GM18498 (cell line): ENCODE data around the gene NELL1.
"Not testable (repeated sequence)": the region's sequence is repeated elsewhere in the genome, so short reads cannot be mapped to it uniquely, and the experiment has no call there.

Experiments used
- ATAC-seq: cut with Tn5 transposase; IDR thresholded peaks from one replicate; pipeline ENCODE4 v1.9.1; 2021; ENCODE audit warnings: mild to moderate bottlenecking, moderate library complexity; ENCODE audit not compliant: unreplicated experiment

Gene NELL1

DNA sequence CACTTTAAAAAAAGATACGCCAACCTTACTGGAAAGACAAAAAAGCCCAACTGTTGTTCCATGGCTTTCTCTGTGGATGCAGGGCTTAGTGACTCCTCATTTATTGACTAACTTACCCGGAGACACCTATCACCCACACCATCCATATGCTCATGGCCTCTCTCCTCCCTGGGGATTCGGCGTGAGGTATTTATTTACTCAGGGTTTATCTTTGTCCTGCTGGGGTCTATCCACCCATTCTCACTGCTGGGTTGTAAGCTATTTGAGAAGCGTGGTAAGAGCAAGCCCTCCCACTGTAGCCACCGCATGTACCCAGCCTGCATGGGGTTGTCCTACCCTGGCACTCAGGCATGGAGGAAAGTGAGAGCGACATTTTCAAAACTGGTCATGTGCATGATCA lies 93.6 kb downstream of the NELL1 start:
- no peak for ATAC-seq

DNA sequence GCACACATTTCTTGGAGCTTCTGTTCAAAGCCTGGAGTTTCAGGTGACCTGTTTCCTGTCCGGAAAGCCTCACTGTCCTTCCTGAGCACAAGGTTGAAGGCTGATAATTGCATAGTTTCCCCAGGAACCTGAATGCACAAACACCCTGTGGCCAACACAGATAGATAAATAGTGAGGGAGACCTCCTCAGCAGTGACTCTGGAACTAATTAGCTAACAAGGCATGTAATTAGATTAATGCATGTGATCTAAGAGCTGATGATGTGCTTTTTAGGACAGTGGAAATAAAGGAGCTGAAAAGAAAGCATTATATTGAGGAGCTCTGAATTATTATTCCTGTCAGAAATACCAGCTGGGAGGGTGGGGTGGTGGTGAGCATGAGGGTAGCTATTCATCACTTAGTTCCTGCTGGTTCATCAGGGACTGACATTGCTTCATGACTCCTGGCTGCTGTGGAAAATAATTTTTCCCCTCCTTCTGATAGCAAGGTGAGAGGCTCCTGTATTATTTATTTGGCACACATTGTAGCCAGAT lies 101.1 kb downstream of the NELL1 start:
- ATAC-seq = no peak

DNA sequence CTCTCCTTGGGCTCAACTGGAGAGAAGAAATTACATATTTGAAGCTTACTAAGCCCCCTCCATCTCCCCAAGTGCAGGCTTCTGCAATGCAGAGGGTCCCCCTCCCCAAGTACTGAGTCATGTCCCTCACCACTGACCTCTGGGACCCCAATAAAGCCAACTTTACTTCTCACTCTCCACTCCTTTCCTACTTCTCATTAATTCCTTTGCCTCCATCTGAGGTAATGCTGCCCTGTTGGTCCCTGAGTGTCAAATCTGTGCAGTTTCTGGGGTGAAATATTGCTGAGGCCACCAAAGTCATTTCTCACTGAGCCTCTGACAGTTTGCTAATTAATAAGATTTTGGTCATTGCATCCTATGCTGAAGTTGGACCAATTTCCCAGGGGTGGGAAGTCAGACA lies 101.6 kb downstream of the NELL1 start:
- no peak for ATAC-seq

DNA sequence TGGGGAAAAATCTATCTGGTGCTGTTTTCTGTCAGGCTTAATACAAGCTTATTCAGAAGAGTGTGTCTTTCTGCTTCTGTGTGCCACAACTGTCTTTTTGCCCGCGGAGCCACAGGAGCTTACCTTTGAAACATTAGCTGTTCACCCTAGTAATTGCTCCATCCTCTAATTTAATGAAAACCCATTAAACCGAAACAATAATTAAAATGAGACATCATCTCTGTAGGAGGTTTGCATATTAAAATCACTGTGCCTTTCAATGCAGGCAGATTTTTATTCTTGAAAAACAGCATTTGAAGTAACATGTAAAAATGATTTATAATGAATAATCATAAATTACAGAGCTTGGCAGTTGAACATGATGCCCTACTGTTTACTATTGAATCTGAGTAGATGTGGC lies 102.3 kb downstream of the NELL1 start:
- ATAC-seq = no peak

DNA sequence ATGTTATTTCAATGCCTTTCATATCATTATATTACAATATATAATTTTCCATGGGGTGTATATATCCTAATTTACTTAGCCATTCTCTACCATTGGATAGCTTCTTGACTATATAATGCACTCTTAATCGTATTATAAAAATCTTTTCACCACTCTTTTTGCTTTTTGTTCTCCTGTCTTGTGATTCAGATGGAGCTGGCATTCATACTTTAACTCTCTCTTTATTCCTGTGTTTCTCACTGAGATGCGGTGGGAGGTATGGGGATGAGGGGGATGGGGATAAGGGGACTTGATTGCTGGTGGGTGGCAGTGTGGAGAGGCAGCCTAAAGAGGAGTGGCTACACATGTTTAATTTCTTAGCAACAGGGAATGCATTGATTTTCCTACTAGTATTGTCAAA lies 105.9 kb downstream of the NELL1 start:
- no peak for ATAC-seq

DNA sequence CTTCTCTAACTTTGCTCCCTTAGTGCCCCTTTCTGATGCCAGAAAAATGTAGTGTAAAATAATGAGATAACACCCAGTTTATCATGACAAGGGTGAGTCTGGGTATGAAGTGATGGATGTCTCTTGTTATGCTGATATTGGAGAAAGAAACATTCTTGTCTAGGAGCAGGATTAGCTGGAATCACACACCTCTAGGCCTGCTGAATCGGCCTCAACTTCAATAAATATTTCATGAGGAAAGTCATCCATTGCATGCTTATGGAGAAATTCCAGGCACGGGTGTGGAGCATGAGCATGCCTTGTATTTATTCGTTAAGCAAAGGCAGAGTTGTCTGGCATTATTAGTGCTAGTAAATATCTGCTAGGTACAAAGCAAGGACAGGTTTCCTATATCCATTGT lies 113.4 kb downstream of the NELL1 start:
- ATAC-seq = no peak

DNA sequence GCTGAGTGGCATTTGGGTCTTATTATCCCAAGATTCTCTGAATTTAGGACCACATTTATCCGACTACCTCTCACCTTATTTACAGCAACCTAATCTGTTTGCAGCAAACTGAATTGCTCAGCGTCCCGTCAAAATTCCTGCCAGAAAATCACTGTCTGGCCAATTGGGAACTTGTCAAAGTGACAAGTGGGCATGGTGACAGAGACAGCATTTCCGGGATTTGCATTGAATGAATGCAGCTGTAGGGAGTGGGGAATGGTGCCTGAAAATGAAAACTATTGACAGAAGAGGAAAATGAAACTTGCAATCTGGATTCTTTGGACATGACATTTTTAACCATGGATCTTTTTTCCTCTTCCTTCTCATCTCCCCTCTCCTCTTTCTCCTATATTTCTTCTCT lies 113.8 kb downstream of the NELL1 start:
- ATAC-seq = no peak

DNA sequence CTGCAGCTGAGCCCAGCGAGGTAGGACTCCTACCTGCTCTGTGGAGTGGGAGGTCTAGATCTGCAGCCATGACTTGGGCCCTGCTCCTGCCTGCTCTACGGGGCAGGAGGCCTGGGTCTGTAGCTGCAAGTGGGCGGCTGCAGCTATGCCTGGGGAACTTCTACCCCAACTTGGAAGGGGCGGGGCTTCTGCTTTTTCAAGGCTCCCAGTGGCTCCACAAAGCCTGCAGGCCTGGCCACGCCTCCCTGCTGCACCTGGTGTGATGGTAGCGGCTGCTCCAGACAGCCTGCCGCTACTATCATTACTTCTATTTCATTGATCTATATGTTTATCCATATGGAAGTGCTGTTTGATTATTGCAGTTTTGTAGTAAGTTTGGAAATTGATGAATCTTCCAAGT lies 121.2 kb downstream of the NELL1 start:
- ATAC-seq = no peak

DNA sequence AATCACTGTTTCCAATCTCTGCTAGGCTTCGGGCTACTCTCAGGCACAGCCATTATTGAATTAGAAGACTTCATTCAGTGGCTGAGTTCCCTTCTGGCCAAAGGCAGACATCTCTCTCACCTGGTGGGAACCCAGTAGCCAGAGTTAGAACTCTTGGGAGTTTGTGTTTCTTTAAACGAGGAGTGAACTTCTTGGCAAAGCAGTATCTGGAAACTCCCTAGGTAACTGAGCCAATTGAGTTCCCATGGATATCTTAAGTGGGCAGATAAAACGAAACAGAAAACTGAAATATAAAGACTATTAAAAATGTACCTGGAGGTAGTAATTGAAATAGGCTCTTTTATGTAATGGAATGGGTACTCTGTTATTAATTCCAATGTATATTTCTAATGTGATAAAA lies 125.6 kb downstream of the NELL1 start:
- ATAC-seq = no peak

DNA sequence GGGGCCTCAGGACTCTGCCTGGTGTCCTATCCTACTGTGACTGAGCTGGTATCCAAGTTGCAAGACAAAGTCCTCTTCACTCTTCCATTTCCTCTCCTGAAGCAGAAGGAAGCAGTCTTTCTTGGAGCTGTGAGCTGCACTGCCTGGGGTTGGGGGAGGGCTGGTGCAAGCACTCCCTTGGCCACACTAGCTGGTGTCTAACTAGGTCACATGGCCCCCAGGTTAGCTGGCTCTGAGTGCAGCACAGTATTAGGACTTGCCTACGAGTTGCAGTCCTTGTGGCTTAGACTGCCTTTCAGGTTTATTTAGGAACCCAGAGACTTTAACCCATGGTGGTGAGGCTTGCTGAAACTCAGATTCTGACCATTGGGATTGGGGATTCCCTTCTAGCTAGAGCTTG lies 138.9 kb downstream of the NELL1 start:
- no peak for ATAC-seq

DNA sequence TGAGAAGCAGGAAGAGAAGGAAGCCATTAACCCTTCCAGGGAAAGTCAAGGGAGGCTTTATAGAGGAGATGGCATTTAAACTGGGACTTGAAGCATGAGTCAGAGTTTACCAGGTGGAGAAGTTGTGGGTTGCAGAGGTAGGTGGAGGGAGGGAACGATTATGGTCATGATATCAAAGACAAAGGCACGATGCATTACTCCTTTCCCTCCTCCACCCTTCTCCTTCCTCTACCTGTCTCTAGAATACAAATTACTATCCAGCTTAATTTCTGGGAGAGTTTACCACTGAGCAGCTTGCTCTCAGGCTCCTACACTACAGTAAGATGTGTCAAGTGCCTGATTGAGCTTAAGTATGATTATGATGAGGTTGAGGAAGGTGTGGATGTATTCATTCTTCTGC lies 151.7 kb downstream of the NELL1 start:
- ATAC-seq = no peak

DNA sequence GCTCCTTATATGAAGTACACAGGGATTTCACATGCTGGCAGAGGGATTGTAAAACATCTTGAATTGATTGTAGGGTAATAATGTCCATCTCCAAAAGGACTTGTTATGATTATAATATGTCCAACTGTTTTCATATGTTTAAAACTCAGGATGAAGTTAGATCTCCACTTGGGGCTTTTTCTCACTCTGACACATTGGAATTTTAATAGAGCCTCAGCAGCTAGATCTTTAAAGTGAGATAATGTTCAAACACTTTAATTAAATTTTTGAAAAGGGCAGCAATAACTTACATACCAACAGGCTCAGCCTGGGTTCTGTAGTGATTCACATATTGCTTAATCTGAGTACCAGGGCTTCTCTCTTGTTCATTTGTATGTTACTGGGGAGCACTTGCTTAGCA lies 152.1 kb downstream of the NELL1 start:
- ATAC-seq = no peak

DNA sequence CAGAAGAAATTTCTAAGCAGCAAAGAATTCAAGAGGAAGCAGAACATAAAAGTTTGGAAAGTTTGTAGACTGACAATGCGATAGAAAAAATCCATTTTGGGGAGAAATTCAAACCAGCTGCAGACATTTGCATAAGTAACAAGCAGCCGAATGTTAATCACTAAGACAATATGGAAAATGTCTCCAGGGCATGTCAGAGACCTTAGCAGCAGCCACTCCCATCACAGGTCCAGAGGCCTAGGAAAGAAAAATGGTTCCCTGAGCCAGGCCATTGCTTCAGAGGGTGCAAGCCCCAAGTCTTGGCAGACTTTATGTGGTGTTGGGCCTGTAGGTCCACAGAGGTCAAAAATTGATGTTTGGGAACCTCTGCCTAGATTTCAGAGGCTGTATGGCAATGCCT lies 155.4 kb downstream of the NELL1 start:
- ATAC-seq = no peak

DNA sequence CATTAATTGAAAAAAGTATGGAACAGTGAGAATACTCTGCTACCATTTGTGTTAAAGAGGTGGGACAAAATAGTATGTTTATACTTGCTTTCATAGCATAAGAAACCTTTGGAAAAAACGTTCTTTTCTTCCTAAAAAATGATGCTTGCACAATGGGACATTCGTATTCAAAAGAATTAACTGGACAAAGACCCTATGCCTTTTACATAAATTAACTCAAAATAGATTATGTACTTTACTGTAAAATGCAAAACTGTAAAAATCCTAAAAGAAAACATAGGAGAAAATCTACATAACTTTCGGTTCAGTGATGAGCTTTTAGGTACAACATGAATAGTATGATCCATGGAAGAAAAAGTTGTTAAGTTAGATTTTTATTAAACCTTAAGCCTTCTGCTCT lies 166.2 kb downstream of the NELL1 start:
- ATAC-seq = no peak

DNA sequence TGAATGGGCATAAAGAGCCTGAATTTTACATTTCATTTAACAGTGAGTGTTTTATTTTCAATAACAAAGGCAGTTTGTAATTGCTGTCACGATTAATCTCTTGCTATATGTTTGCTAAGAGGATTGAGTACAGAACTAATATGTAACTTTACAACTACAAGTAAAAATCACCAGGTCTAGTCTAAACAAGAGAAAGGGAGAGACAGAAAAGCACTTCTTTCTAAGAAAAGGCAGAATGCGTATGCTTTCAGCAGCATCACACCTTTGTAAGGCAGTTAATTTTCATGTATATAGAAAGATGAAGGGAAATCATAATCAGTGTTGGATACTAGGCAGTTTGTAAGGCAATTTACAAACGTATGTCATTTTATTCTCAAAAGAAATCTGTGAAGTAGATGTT lies 169.8 kb downstream of the NELL1 start:
- ATAC-seq = no peak

DNA sequence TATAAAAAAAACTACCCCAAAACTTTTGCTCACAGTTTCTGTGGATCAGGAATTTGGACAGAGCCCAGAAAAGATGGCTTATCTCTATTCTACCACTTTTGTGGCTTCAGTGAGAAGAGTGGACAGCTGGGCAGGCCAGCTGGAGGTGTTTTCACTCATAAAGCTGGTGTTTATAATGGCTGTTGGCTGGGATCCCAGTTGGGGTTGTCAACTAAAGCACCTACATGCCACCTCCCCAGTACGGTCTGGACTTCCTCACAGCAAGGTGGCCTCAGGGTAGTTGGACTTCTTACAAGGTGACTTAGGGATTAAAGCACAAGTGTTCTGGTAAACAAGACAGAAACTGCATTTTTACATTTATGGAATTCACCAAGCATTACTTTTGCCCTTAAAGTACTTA lies 171.0 kb downstream of the NELL1 start:
- ATAC-seq = no peak

DNA sequence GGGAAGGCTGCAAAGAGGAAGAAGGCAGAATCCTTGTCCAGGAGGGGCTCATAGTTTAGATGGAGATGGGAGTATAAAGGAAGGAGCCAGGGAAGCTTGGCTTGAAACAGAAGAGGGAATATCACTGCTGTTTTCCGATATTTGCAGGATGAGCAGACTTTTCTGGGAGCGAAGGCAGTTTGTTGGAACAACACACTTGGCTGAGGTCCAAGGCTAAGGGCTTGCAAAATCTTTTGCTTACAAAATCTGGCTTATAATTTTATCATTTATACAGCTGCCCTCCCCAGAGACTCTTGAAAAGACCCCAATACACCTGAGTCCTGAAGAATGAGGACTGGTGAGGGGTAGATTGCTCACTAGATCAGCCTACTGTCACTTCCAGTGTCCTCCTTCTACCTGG lies 174.8 kb downstream of the NELL1 start:
- ATAC-seq = no peak

DNA sequence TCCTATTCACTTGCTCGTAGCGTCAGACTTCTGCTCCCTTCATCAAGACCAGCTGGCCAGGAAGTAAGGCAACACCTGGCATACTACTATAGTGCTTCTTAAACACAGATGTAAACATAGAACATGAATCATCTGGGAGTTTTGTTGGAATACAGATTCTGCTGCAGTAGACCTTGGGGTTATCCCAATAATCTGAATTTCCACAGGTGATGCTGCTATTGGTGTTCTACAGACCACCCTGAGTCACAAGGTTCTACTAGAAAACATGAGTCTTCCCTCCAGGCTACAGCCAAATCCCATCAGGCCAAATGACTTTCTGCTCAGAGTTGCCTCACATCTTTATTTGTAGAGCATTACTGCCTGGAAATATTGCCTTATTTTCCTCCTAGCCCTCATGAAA lies 175.2 kb downstream of the NELL1 start:
- ATAC-seq = no peak

DNA sequence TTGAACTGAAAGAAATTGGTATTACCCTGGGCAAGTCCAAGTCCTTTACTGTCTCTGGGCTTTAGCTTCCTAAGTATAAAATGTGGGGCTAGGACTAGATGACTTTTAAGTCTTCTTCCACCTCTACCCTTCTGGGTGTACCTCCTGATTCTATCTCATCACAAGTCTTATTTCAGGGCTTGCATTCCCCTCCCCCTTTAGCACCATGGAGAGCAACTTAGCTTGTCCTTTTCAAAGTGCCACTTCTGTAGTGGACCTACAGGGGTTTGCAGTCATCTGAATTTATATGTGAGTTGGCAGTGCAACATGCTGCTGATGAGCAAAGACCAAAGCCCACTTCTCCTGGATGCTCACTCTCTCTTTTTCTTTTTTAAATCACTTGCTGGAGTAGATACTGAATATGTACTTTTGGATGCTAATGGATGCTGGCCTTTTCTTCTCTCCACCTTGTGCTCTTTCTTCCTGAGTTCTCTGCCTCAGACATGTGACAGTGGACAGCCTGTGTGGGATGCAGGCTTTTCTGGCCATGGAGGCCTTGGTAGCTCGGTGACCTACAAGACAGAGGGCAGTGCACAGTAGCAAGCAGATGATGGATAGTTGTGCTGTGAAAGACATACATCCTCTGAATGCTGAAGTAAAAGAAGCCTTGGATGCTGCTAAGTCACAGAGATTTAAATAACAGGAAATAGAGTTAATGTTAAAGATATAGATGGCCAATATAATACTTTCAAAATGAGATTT lies 185.0 kb downstream of the NELL1 start:
- no peak for ATAC-seq

DNA sequence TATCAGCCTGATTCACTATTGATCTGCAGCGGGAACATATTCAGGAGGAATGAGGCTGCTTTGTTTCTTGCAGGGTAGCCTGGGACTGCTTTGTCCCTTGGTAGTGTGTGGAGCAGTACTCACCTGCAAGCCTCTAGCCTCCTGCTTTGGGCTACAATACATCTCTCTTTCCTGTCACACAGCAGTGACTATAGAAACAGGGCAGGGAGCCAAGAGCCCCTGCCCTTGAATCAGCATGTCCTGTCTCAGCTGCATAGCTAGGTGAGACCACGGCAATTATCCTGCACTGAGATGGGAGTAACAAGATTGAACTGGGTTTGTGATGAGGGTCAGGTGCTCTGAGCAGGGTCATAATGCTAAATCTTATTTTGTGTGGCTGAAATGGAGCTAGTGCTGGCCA lies 191.9 kb downstream of the NELL1 start:
- ATAC-seq = no peak

DNA sequence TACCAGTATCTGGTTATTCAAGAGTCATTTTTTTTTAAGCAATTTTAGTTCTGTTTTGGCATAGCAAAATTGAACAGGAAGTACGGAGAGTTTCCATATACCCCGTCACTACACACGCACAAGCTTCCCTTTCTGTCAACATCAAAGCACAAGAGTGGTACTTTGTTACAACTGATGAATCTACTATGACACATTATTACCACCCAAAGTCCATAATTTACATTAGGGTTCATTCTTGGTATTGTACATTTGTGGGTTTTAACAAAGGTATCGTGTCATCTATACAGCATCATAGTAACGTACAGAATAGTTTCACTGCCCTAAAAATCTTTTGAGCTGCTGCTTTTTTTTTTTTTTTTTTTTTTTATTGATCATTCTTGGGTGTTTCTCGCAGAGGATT lies 192.9 kb downstream of the NELL1 start:
- not testable (repeated sequence) for ATAC-seq

DNA sequence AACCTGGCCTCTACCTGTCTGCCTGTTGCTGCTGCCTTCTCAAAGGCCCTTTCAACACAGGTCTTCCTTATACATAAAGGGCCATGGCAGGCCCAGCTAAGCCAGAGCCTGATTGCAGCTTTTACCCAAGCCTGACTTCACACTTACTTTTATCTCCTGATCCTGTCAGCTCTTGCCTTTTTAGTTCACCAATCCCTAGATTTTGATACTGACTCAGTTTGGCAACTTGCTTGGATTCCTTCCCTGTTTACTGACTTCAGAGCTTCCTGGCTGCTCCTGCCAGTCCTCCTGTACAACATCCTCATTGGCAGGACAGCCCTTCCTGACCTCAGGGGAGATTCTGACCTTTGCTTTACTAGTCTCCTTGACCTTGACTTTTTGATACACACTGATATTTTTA lies 195.2 kb downstream of the NELL1 start:
- ATAC-seq = no peak

DNA sequence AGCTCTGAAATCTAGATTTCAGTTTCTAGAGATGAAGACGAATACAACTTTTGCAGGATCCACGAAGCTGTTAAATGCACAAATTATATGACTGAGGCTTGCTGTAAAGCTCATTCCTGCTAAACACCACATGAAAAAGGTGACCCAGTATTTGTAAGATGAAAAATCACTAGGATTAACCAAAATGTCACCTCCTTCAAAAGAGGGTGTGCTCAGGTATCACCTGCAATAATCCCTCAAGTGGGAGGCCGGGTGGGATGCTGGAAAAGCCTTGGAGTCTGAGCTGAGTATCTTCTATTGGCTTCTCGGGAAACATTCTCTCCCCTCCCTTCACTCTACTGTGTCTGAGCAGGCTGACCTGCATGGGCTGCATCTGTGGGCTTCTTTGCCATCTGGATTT lies 195.8 kb downstream of the NELL1 start:
- ATAC-seq = no peak
